ENCODE data around the gene EAF2.

Gene EAF2

DNA sequence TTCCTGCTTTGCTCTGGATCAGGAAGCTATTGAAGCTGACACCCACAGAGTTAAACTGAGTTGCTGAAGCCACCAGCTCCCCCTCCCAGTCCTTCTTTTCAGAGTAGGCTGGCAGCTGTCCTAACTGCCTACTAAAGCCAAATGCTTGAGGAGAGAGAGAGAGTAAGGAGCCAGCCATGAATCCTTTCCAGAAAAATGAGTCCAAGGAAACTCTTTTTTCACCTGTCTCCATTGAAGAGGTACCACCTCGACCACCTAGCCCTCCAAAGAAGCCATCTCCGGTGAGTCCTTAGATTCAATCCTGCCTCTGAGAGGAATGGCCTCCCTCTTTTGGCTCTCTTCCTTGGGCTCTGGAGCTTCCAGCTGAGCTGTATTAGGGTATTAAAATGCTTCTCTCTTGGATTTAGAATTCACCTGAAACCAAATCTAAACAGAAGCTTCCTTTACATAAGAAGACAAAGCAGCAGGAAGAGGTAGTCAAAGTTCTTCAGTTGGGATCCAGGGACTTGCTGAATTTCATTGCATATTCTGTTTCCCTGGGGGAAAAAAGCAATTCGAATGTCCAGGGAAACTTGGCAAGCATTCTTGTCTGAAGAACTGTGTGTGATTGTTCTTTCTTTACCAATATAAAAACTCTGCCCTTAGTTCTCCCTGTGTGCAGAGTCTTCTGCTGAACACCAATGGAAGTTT lies 59.4 kb downstream of the EAF2 start, which contains the start of gene SLC15A2:
TSS of gene SLC15A2 (plus strand) at position 101 of the 690 bp plus-strand sequence. CDS start at position 177, 76 bp downstream.
- H3K36me3 ChIP-seq (ENCODE audit: control insufficient read depth, insufficient read depth, low read length), result no peaks in the 10 kb centered on the region
- no peaks in the 10 kb centered on the region for H3K27me3 ChIP-seq (replicated peaks; ENCODE audit: control insufficient read depth, insufficient read depth, low read length, poor library complexity, severe bottlenecking)
- no peaks in the 10 kb centered on the region for H3K9me3 ChIP-seq (ENCODE audit: control insufficient read depth, low read length)
- no peak within 1 kb of the TSS for H3K27ac ChIP-seq (ENCODE audit: insufficient read depth, low read length, poor library complexity, severe bottlenecking)
- no peak within 1 kb of the TSS for H3K4me3 ChIP-seq (ENCODE audit: insufficient read depth, low read depth, low read length, poor library complexity, severe bottlenecking)
- no peaks in the 10 kb centered on the region for H3K4me1 ChIP-seq (ENCODE audit: control insufficient read depth, insufficient read depth, low read length, poor library complexity, severe bottlenecking)
- no peak for DNase-seq

DNA sequence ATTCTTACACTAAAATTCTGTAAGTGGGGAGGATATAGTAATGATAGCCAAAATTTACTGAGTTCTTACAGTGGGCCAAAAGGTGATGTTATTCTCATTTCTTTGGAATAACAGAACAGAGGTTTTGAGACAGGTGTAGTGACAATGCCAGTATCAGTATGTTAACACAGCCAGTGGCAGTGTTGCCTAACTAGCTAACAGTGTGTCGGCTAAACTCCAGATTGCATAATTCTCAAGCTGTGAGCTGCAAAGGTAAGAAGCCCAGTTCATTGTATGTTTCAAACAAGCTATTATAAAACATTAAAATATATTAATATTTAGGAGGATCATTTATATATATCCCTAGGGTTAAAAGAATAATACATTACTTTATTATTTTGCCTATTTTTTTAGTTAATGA lies 60.1 kb downstream of the EAF2 start:
- H3K36me3 ChIP-seq (ENCODE audit: control insufficient read depth, insufficient read depth, low read length), result no peaks in the 10 kb centered on the region
- H3K27me3 ChIP-seq (replicated peaks; ENCODE audit: control insufficient read depth, insufficient read depth, low read length, poor library complexity, severe bottlenecking), result no peaks in the 10 kb centered on the region
- no peak overlapping the region for H3K27ac ChIP-seq (ENCODE audit: insufficient read depth, low read length, poor library complexity, severe bottlenecking)
- no peaks in the 10 kb centered on the region for H3K4me1 ChIP-seq (ENCODE audit: control insufficient read depth, insufficient read depth, low read length, poor library complexity, severe bottlenecking)
- H3K4me3 ChIP-seq (ENCODE audit: insufficient read depth, low read depth, low read length, poor library complexity, severe bottlenecking), result no peak overlapping the region
- no peaks in the 10 kb centered on the region for H3K9me3 ChIP-seq (ENCODE audit: control insufficient read depth, low read length)
- DNase-seq, result no peak

DNA sequence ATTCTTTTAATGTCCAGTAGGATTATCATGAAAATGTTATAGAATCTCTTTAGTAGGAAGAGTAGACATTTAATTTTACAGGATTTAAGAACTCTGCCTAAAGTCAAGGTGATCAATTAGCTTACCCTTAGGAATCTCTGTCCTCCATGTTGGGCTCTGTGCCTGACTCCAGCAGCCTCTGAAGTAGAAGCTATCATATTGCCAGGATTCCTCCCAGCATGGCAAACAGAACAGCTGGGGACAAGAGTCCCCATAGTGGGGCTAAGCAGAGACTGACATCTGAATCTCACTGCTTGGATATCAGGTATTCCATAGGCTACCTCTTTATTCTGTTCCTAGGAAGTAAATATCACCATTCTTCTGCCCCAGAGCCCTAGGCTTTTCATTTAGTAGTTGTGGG lies 60.7 kb downstream of the EAF2 start:
- H3K36me3 ChIP-seq (ENCODE audit: control insufficient read depth, insufficient read depth, low read length), result no peaks in the 10 kb centered on the region

DNA sequence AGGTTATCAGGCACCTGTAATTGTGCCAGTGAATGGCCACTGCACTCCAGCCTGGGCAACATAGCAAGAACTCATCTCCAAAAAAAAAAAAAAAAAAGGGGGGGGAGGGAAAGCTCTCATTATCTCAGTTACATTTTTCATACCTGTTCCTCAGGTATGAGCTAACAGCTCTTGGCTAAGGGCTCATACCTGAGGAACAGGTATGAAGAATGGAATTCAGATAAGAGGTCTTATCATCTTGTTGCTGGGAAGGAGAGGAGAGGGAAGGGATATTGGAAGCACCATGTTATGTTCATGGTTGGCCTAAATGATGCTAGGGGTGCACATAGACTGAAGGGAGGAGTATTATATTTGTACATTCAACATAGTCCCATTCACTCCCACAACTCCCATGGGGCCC lies 61.8 kb downstream of the EAF2 start:
- Histone ChIP-seq H3K4me3 (ENCODE audit: insufficient read depth, low read depth, low read length, poor library complexity, severe bottlenecking) (no peak overlapping the region), H3K36me3 (ENCODE audit: control insufficient read depth, insufficient read depth, low read length) (no peaks in the 10 kb centered on the region), H3K27ac (ENCODE audit: insufficient read depth, low read length, poor library complexity, severe bottlenecking) (no peak overlapping the region), H3K27me3 (replicated peaks; ENCODE audit: control insufficient read depth, insufficient read depth, low read length, poor library complexity, severe bottlenecking) (no peaks in the 10 kb centered on the region), H3K4me1 (ENCODE audit: control insufficient read depth, insufficient read depth, low read length, poor library complexity, severe bottlenecking) (no peaks in the 10 kb centered on the region), H3K9me3 (ENCODE audit: control insufficient read depth, low read length) (no peaks in the 10 kb centered on the region)
- DNase-seq, result no peak

More for the DNA sequence above, 60.7 kb downstream of the EAF2 start:
- Histone ChIP-seq H3K9me3 (ENCODE audit: control insufficient read depth, low read length) (no peaks in the 10 kb centered on the region), H3K4me3 (ENCODE audit: insufficient read depth, low read depth, low read length, poor library complexity, severe bottlenecking) (no peak overlapping the region), H3K4me1 (ENCODE audit: control insufficient read depth, insufficient read depth, low read length, poor library complexity, severe bottlenecking) (no peaks in the 10 kb centered on the region), H3K27me3 (replicated peaks; ENCODE audit: control insufficient read depth, insufficient read depth, low read length, poor library complexity, severe bottlenecking) (no peaks in the 10 kb centered on the region), H3K27ac (ENCODE audit: insufficient read depth, low read length, poor library complexity, severe bottlenecking) (no peak overlapping the region)
- DNase-seq, result no peak

DNA sequence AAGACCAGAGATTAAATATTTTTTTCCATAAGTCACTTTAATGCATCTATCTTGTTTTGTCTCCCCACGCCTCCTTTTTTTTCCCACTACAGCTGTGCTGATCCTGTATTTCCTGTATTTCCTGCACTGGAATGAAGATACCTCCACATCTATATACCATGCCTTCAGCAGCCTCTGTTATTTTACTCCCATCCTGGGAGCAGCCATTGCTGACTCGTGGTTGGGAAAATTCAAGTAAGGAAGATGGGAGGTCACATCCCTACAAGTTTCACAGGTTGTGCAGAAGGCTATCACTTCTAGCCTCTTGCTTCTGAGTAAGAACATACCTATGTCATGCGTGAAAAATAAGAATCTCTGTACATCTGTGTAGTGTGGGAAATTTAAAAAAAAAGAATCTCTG lies 62.3 kb downstream of the EAF2 start:
- H3K27me3 ChIP-seq (replicated peaks; ENCODE audit: control insufficient read depth, insufficient read depth, low read length, poor library complexity, severe bottlenecking), result no peaks in the 10 kb centered on the region
- H3K9me3 ChIP-seq (ENCODE audit: control insufficient read depth, low read length), result no peaks in the 10 kb centered on the region
- no peak overlapping the region for H3K4me3 ChIP-seq (ENCODE audit: insufficient read depth, low read depth, low read length, poor library complexity, severe bottlenecking)
- no peak for DNase-seq
- no peaks in the 10 kb centered on the region for H3K4me1 ChIP-seq (ENCODE audit: control insufficient read depth, insufficient read depth, low read length, poor library complexity, severe bottlenecking)
- H3K27ac ChIP-seq (ENCODE audit: insufficient read depth, low read length, poor library complexity, severe bottlenecking), result no peak overlapping the region
- no peaks in the 10 kb centered on the region for H3K36me3 ChIP-seq (ENCODE audit: control insufficient read depth, insufficient read depth, low read length)

DNA sequence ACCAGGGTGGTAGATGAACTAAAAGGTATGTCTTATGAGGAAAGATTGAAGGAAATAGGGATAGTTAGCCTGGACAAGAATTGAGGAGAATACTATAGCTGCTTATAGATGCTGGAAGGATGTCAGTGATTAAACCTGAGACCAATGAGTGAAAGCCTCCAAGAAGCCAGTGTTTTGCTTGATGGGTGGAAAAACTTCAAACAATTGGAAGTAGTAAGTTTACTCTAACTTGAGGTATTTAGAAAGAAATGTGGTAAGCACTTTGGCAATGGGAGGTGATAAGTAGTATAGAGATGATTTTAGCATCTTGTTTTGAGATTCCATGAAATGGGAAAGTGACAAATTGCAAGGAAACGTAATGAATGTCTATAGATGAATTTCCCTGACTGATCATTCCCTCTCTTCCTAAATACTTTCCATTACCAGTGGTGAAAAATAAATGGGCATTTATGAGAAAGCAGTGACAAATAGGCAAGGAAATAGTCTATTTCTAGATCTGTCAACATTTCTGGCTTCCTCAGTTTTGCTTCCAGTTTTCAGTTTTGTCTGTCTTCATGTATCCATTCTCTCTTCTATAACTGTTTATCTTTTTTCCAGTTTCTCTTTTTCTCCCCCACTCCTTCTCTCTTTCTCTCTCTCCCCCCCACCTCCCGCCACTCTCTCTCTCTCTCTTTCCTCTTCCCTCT lies 78.4 kb downstream of the EAF2 start:
- H3K4me3 ChIP-seq (ENCODE audit: insufficient read depth, low read depth, low read length, poor library complexity, severe bottlenecking), result no peak overlapping the region
- no peaks in the 10 kb centered on the region for H3K4me1 ChIP-seq (ENCODE audit: control insufficient read depth, insufficient read depth, low read length, poor library complexity, severe bottlenecking)
- H3K27me3 ChIP-seq (replicated peaks; ENCODE audit: control insufficient read depth, insufficient read depth, low read length, poor library complexity, severe bottlenecking), result no peaks in the 10 kb centered on the region
- H3K36me3 ChIP-seq (ENCODE audit: control insufficient read depth, insufficient read depth, low read length), result no peaks in the 10 kb centered on the region
- no peaks in the 10 kb centered on the region for H3K9me3 ChIP-seq (ENCODE audit: control insufficient read depth, low read length)
- DNase-seq, result no peak
- H3K27ac ChIP-seq (ENCODE audit: insufficient read depth, low read length, poor library complexity, severe bottlenecking), result no peak overlapping the region

DNA sequence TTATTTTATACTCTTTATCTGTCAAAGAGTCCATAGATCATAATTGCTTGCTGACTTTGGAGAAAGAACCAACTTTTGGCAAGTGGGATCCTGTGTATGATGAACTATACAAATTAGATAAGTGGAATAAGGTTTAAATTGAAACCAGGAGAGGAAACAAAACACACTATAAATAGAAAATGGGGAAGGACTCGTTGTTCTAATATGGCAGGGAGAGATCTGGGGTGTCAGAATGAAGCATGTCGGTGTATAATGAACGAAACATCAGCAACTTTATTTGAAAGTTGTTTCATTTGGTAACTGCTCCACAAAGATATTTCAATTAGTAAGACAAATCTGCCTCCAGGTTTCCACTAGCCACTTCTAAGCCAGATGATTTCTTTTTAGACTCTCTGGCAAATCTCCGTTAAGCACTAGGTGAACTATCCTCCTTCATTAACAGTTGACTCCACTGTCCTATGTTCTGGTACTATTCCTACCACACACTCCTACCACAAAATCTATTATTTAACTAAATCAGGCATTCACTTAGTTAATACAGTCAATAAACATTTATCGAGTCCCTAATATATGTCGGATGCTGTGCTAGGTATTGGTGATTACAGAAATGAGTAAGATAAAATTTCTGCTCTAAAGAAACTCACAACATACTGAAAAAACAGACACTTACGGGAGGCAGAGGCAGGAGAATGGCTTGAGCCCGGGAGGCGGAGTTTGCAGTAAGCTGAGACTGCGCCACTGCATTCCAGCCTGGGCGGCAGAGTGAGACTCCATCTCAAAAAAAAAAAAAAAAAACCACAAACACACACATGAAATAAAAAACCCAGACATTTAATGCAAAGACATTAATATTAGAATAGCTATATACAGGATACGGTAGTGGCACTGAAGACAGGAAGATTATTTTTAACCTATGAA lies 79.3 kb downstream of the EAF2 start:
- no peak overlapping the region for H3K27ac ChIP-seq (ENCODE audit: insufficient read depth, low read length, poor library complexity, severe bottlenecking)
- DNase-seq, result no peak
- H3K27me3 ChIP-seq (replicated peaks; ENCODE audit: control insufficient read depth, insufficient read depth, low read length, poor library complexity, severe bottlenecking), result no peaks in the 10 kb centered on the region
- H3K4me1 ChIP-seq (ENCODE audit: control insufficient read depth, insufficient read depth, low read length, poor library complexity, severe bottlenecking), result no peaks in the 10 kb centered on the region
- H3K9me3 ChIP-seq (ENCODE audit: control insufficient read depth, low read length), result no peaks in the 10 kb centered on the region
- H3K4me3 ChIP-seq (ENCODE audit: insufficient read depth, low read depth, low read length, poor library complexity, severe bottlenecking), result no peak overlapping the region
- no peaks in the 10 kb centered on the region for H3K36me3 ChIP-seq (ENCODE audit: control insufficient read depth, insufficient read depth, low read length)

DNA sequence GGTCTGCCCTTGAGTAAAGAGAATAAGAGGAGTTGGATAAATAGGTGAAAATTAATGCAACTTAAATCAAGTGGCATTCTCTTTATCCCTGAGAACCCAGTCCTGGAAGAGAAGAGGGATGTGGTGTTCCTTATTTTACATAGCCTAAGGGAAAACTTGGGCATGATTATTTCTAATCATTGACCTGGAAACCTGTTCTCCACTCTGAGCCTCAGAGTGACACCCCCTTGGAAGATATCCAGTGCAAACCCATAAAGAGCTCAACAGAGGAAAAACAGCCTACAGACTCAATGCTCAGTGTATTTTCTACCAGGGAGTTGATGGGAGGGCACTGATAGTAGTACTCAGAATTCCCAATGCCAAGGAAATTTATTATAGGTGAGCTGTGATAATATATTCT lies 81.2 kb downstream of the EAF2 start:
- no peaks in the 10 kb centered on the region for H3K36me3 ChIP-seq (ENCODE audit: control insufficient read depth, insufficient read depth, low read length)
- no peak overlapping the region for H3K4me3 ChIP-seq (ENCODE audit: insufficient read depth, low read depth, low read length, poor library complexity, severe bottlenecking)
- no peak overlapping the region for H3K27ac ChIP-seq (ENCODE audit: insufficient read depth, low read length, poor library complexity, severe bottlenecking)
- H3K4me1 ChIP-seq (ENCODE audit: control insufficient read depth, insufficient read depth, low read length, poor library complexity, severe bottlenecking), result no peaks in the 10 kb centered on the region
- no peaks in the 10 kb centered on the region for H3K9me3 ChIP-seq (ENCODE audit: control insufficient read depth, low read length)
- H3K27me3 ChIP-seq (replicated peaks; ENCODE audit: control insufficient read depth, insufficient read depth, low read length, poor library complexity, severe bottlenecking), result no peaks in the 10 kb centered on the region
- DNase-seq, result no peak

DNA sequence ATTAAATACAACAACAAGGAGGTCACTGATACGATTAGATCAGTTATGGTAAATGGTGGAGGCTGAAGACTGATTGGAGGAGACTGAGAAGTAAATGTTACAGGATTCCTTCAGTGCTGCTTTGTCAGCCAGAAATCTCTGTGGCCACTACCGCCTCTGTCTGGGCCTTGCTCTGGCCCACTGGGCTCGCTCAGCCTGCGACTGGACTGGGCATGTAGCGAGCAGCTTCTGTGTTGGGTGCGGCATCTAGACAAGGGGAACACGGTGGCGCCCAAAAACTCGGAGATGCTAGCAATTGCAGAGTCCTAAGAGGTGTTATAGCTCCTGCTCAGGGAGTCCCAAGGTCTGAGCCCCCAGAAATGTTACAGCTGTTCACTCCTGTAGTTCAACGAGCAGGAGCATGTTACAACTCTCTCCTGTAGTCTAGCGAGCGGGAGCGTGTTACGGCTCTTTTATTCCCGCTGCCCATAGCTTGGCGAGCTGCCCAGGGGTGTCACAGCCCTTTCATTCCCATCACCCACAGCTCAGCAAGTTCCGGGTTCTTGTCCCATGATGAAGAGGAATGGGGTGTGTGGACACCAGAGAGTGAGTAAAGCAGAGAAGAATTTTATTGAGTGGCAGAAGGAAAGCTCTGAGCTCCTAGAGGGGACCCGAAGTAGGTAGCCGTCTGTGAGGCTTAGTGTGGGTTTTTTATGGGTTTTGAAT lies 83.9 kb downstream of the EAF2 start:
- Histone ChIP-seq H3K4me1 (ENCODE audit: control insufficient read depth, insufficient read depth, low read length, poor library complexity, severe bottlenecking) (no peaks in the 10 kb centered on the region), H3K36me3 (ENCODE audit: control insufficient read depth, insufficient read depth, low read length) (no peaks in the 10 kb centered on the region), H3K4me3 (ENCODE audit: insufficient read depth, low read depth, low read length, poor library complexity, severe bottlenecking) (no peak overlapping the region), H3K27ac (ENCODE audit: insufficient read depth, low read length, poor library complexity, severe bottlenecking) (no peak overlapping the region), H3K27me3 (replicated peaks; ENCODE audit: control insufficient read depth, insufficient read depth, low read length, poor library complexity, severe bottlenecking) (no peaks in the 10 kb centered on the region), H3K9me3 (ENCODE audit: control insufficient read depth, low read length) (no peaks in the 10 kb centered on the region)
- DNase-seq, result no peak

Measured in effector memory CD4-positive, alpha-beta T cell (primary cell).